Activated CD4-positive, alpha-beta T cell treated with anti-CD3 and anti-CD28 coated beads for 36 hours (primary cell): Measurements from ENCODE around the gene CEP41. TPM values are rescaled to one million over a fixed set of nuclear protein-coding genes. Genes with fewer than 3 reads are reported as not detected.

Experiments
- ATAC-seq: fragments of 200-7000 bp; cut with Tn5 transposase; one replicate; pipeline ENCODE4 v1.10.0; 2021; ENCODE audit warnings: mild to moderate bottlenecking, moderate library complexity
- CTCF ChIA-PET: fragments of 350-600 bp; sonication (Branson Sonifier 250); formaldehyde crosslinking; loops from one replicate; lab custom pipeline; 2021; ENCODE audit warnings: antibody characterized with exemption; lab: Charles Lee
- POLR2A ChIA-PET: fragments of 350-600 bp; sonication (Branson Sonifier 250); formaldehyde crosslinking; loops from one replicate; lab custom pipeline; 2021; ENCODE audit warnings: antibody characterized with exemption, inconsistent platforms; lab: Charles Lee
- DNase-seq: peaks from one replicate; pipeline ENCODE4 v3.0.0-alpha.2; 2020
- H3K27ac Mint-ChIP-seq: one replicate; pipeline ENCODE4 v1.8.0; 2021; ENCODE audit warnings: mixed read lengths
- H3K27me3 Mint-ChIP-seq: one replicate; pipeline ENCODE4 v1.8.0; 2021; ENCODE audit warnings: mixed read lengths
- H3K36me3 Mint-ChIP-seq: one replicate; pipeline ENCODE4 v1.8.0; 2021; ENCODE audit warnings: low read depth, mixed read lengths
- H3K4me1 Mint-ChIP-seq: one replicate; pipeline ENCODE4 v1.8.0; 2021; ENCODE audit warnings: mixed read lengths
- H3K4me3 Mint-ChIP-seq: one replicate; pipeline ENCODE4 v1.8.0; 2021; ENCODE audit warnings: mild to moderate bottlenecking, moderate library complexity, mixed read lengths
- H3K9me3 Mint-ChIP-seq: one replicate; pipeline ENCODE4 v1.8.0; 2021; ENCODE audit warnings: low read depth, mixed read lengths
- intact Hi-C, 2 experiments: fragments of 100-400 bp; cut with DNase I in 1 of 2; cut with micrococcal nuclease in 1 of 2; formaldehyde crosslinking; loops; one replicate each; pipeline versions ENCODE4 v1.14.2 to v1.15.1; 2022 to 2024; cut with DNase I, micrococcal nuclease
- total RNA-seq, 2 experiments: library from RNA; stranded (reverse); gene quantifications; one replicate each; pipeline ENCODE4 v1.2.3, GENCODE V29; 2021

The CEP41 gene
- total RNA-seq, 2 experiments from 2014 or later = 19.7 to 21.2 TPM

DNA sequence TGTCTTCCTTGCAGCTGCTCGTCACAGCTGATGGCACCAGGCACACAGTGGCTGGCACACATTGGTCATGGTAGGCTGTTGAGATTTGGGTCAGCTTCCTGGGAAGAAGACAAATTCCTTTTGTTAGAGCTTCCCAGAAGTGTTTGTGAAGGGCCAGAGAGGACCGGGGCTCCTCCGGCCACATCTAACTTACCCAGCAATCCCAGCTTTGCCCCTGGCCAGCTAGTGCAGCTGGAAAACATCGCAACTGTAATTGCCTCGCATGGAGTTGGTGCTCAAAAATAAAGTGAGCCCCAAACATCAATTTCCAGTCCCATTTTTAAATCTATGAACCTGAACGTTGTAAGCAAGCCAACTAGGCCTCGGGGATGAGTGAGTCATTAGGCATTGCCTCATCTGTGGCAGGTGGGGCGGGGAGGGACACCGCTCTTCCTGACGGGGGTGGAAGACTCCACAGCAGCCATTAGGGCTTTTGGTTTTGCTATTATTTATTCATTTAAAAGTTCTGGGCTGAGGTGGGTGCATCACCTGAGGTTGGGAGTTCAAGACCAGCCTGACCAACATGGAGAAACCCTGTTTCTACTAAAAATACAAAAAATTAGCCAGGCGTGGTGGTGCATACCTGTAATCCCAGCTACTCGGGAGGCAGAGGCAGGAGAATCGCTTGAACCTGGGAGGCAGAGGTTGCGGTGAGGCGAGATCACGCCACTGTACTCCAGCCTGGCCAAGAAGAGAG lies 83.8 kb downstream of the CEP41 start:
- H3K27ac Mint-ChIP-seq = peak overlapping the region; percentile 37
- CTCF ChIA-PET = interaction anchor here (0.6 kb wide), 1 partner anchor 70 kb away, joined by 3 read pairs; no protein-coding TSS in a partner anchor
- peak; percentile 50 for DNase-seq
- no peaks in the 10 kb centered on the region for H3K27me3 Mint-ChIP-seq
- POLR2A ChIA-PET = no interaction called here
- intact Hi-C loops = no loop called here
- peaks cover 4% of the 10 kb centered on the region for H3K9me3 Mint-ChIP-seq
- no peak overlapping the region for H3K4me3 Mint-ChIP-seq
- no peaks in the 10 kb centered on the region for H3K36me3 Mint-ChIP-seq
- no peak for ATAC-seq
- no peaks in the 10 kb centered on the region for H3K4me1 Mint-ChIP-seq

DNA sequence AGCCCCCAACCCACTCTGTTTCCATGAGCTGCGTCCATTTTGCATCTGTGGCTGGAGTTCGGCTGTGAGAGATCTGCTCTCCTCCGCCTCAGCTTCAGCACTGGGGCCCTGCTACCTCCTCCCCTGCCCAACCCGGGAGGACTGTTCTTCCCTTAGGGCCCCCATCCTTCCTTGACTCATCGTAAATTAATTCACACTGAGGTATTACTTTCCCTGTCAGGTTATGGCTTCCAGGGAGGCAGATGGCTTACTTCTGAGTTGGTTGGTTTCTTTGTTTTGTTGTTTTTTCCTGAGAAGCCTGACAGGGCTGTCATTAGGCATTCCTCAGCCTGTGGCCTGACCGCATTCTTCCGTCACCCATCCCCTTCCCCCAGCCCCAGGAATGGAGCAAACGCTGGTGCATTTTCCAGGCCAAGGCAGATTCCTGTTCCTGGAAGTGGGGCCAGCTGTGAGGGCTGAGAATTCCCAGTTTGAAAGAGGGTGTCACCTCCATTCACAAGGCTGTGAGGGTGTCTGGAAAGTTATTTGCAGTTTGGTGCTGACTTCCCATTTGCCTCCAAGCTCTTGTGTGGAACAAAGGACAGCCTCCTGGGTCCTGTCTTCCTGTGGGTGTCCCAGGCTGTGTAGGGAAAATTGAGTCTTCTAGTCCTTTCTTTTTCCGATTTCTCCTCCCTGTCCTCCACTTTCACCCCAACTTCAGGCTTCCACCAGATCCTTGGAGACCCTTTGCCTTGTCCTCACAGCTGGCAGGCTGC lies 84.5 kb downstream of the CEP41 start:
- peak overlapping the region; percentile 37 for H3K27ac Mint-ChIP-seq
- no peak overlapping the region for H3K4me3 Mint-ChIP-seq
- peaks cover 4% of the 10 kb centered on the region for H3K9me3 Mint-ChIP-seq
- POLR2A ChIA-PET = no interaction called here
- DNase-seq = no peak
- H3K27me3 Mint-ChIP-seq = no peaks in the 10 kb centered on the region
- H3K4me1 Mint-ChIP-seq = peaks cover 3% of the 10 kb centered on the region
- CTCF ChIA-PET = no interaction called here
- ATAC-seq = no peak
- intact Hi-C loops = no loop called here
- no peaks in the 10 kb centered on the region for H3K36me3 Mint-ChIP-seq

DNA sequence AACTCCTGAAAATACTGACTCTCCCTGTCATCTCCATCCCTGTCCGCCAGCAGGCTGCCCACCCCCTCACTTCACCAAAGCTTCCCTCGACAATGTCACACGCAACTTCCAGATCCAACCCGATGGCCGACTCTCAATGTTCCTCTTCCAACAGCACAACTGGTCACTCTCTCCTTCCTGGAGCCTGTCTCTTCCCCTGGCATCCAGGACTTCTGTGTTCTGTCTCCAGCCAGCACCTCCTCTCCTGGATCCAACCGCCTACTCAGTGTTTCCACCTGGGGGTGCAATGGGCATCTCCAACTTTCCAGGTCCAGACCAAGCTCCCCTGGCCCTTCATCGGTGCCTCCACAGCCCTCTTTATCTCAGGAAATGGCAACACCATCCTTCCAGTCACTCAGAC lies 87.6 kb downstream of the CEP41 start:
- Mint-ChIP-seq H3K4me1 (peaks cover 15% of the 10 kb centered on the region), H3K9me3 (no peaks in the 10 kb centered on the region), H3K27me3 (no peaks in the 10 kb centered on the region), H3K36me3 (no peaks in the 10 kb centered on the region), H3K27ac (no peak overlapping the region), H3K4me3 (no peak overlapping the region)
- intact Hi-C loops = no loop called here
- POLR2A ChIA-PET = no interaction called here
- ATAC-seq (no peak), DNase-seq (no peak)
- CTCF ChIA-PET = no interaction called here

DNA sequence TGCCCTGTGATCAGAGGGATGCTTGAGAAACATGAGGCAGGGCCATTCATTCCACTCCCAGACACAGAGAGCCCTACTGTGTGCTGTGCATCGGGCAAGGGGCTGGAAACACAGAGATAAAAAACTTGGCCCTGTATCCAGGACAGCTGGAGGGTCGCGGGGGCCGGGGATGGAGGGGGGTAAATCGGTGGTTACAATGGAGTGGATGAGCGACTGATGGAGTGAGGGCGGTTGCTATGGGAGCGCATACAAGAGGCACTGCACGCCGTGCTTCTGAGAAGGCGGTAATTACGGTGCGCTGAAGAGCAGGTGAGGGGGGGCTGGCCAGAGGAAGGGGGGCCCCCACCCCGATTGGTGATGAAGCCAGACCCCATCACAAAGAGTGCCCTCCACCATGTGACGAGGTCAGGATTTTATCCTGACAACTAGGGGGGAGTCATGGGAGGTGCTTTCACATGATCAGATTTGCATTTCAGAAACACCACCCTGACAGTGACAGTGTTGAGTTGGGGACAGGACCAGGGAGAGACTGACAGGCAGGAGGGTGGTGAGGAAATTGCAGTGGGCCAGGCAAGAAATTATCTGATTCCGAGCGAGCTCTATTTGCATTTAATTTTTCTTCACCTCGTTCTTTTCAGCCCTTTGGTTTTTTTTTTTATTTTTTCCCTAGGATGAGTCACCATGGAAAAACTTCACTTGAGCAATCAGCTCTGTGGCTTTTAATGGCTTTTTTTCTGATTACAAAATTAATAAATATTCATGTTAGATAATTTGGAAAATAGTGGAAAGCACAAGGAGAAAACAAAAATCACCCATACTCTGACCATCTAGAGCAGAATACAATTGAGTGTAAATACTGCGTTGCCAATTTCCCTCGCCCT lies 88.4 kb downstream of the CEP41 start:
- no peak for ATAC-seq

DNA sequence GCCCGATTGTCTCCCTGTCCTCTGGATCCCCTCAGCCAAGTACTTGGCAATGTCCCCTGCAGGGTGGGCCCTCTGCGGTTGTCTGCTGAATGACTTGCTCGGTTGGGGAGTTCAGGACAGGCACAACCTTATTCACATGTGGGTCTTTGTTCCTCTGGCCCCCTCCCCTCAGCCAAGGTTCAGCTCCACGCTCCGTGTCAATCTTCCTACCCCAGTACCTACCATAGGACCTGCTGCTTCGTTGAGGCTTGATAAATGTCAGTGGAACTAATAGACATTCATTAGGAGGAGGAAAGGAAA lies 89.1 kb downstream of the CEP41 start:
- no peak overlapping the region for H3K27ac Mint-ChIP-seq
- intact Hi-C loops = no loop called here
- ChIA-PET CTCF (no interaction called here), POLR2A (no interaction called here)
- ATAC-seq = no peak
- H3K9me3 Mint-ChIP-seq = no peaks in the 10 kb centered on the region
- no peaks in the 10 kb centered on the region for H3K36me3 Mint-ChIP-seq
- DNase-seq = no peak
- H3K4me1 Mint-ChIP-seq = peaks cover 15% of the 10 kb centered on the region
- no peaks in the 10 kb centered on the region for H3K27me3 Mint-ChIP-seq
- no peak overlapping the region for H3K4me3 Mint-ChIP-seq

More for the DNA sequence above, 88.4 kb downstream of the CEP41 start:
- Mint-ChIP-seq H3K4me3 (no peak overlapping the region), H3K9me3 (no peaks in the 10 kb centered on the region), H3K4me1 (peaks cover 15% of the 10 kb centered on the region), H3K27ac (no peak overlapping the region), H3K36me3 (no peaks in the 10 kb centered on the region), H3K27me3 (no peaks in the 10 kb centered on the region)
- intact Hi-C loops = no loop called here
- CTCF ChIA-PET = no interaction called here
- POLR2A ChIA-PET = no interaction called here
- no peak for DNase-seq

DNA sequence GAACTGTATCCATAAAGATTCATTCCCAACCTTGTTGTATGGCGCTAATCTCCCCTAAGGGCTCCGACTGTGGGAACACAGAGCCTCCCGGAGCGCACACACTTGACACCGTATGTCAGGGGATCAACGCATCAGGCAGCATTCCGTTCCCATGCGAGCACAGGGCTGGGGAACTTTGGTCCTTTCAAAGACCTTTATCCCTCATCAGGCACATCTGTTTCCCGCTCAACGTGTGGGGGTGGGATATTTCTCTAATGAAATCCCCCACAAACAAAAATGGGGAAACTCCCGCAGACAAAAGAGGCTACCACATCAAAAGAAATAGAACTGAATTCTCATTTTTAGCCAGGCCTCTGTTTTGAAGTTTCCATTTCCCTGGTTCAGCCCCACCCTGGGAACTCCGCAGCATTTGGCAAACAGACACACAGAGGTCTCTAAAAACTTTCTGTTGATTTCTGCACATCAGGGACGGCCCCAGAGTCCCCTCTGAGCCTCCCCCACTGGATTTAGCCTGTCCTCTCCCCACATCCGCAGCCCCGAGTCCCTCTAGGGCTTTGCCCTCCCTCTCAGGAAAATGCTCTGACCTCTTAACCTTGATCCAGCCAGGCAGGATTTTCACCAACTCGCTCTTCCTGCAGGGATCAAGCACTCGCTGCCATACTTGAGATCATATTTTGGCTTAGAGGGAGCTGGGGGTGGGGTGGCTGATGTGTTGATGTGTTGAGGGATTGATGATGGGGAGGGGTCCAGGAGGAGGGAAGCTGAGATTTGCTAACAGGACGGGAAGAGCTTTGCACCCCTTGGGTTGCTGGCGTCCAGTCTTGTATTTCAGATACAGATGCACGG lies 89.6 kb downstream of the CEP41 start:
- no peaks in the 10 kb centered on the region for H3K27me3 Mint-ChIP-seq
- peaks cover 15% of the 10 kb centered on the region for H3K4me1 Mint-ChIP-seq
- no peaks in the 10 kb centered on the region for H3K9me3 Mint-ChIP-seq
- CTCF ChIA-PET = interaction anchor here (0.6 kb wide), 1 partner anchor 21 kb away, joined by 3 read pairs; no protein-coding TSS in a partner anchor
- H3K27ac Mint-ChIP-seq = no peak overlapping the region
- ATAC-seq = peak; percentile 64
- peak; percentile 31 for DNase-seq
- no peaks in the 10 kb centered on the region for H3K36me3 Mint-ChIP-seq
- H3K4me3 Mint-ChIP-seq = no peak overlapping the region
- intact Hi-C loops = no loop called here
- POLR2A ChIA-PET = no interaction called here

DNA sequence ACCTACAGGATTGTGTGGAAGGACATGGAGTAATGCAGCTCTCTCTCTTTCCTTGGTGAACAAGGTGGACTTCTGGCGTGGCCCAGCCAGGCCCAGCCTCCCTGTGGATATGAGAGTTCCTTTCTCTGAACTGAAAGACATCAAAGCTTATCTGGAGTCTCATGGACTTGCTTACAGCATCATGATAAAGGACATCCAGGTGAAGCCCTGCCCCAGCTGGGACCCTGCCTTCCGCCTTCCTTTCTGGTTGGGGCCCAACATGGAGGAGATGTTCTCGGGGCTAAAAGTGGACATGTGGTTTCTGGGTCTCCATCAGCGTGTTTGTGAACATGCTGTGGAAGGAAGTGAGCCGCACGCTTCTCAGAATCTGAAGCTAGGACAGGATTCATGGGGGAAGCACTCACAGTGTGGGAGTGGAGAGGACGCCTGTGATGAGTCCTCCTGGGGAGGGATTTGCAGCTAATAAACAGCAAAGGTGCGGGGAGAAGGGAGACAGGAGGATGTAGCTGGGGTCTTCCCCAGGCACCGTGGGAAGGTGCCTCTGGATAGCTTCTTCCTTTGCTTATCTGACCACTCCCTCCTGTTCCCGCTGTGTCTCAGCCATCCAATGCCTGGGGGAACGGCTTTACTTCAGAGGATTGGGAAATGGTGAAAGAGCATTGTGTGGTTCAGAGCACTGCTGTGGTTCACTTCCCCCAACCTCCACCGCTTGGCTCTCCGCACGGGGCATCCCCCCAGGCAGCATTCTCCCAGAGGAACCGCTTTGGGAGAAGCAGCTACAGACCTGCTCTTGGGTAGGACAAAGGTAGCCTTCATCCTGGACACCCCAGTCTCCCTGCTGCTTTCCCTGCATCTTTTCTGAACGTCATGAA lies 90.7 kb downstream of the CEP41 start:
- intact Hi-C loops = no loop called here
- Mint-ChIP-seq H3K9me3 (no peaks in the 10 kb centered on the region), H3K27ac (peak overlapping the region; percentile 52), H3K4me1 (peaks cover 15% of the 10 kb centered on the region), H3K27me3 (no peaks in the 10 kb centered on the region), H3K4me3 (no peak overlapping the region), H3K36me3 (no peaks in the 10 kb centered on the region)
- DNase-seq (no peak), ATAC-seq (peak; percentile 24)
- POLR2A ChIA-PET = no interaction called here
- CTCF ChIA-PET = interaction anchor here (1.4 kb wide), 1 partner anchor 21 kb away, joined by 3 read pairs; no protein-coding TSS in a partner anchor

DNA sequence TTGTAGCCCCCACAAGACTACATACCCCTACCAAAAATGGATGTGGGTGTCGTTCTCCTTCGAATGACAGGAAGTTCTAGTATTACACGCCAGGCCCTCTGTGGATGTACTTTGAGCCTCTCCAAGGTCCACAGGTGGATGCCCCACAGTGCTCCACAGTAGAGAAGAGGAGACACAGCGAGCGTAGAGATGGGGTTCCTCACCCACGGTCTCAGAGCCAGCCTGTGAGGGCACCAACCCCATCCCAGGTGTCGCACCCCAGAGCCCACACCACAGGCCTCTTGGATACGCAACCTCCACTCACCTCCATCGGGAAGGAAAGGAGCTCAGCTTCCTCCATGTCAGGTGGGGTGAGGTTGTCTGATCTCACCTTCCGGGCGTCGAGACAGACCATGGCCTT lies 93.9 kb downstream of the CEP41 start:
- H3K36me3 Mint-ChIP-seq = no peaks in the 10 kb centered on the region
- intact Hi-C loops = no loop called here
- POLR2A ChIA-PET = no interaction called here
- H3K4me1 Mint-ChIP-seq = peaks cover 15% of the 10 kb centered on the region
- H3K9me3 Mint-ChIP-seq = no peaks in the 10 kb centered on the region
- no peak for ATAC-seq
- CTCF ChIA-PET = no interaction called here
- peaks cover 2% of the 10 kb centered on the region for H3K27me3 Mint-ChIP-seq
- no peak overlapping the region for H3K4me3 Mint-ChIP-seq
- DNase-seq = no peak
- H3K27ac Mint-ChIP-seq = no peak overlapping the region

DNA sequence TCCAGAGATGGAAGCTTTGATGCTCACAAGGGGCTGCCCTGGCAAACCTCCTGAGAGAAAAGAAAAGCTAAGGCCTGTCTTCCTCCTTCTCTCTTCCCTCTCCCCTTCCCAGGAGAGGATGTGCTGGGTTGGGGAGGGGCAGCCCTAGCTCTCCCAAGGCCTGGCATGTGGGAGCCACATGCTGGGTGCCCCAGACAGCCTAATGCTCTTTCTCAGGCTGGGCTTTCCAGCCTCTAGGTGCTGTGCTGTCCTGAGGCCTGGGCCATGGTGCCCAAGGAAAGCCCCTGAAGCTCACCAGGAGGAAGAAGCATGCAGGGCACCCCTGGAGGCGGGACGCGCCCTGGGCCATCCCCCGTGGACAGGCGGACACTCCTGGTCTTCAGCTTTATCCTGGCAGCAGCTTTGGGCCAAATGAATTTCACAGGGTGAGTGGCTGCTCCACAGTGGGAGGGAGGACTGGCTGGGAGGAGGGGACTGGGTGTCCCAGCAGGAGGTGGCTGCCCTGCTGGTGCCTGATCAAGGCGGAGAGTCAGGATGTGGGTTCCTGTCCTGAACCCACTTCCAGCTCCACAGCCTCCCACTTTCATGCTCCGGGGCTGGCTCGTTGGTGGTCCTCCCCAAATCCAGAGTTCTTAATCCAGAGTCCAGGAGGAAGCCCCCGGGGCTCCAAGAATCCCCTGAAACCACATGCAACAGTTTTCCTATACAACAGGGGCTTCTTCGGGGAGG lies 94.5 kb downstream of the CEP41 start:
- CTCF ChIA-PET = interaction anchor here (1.4 kb wide), 1 partner anchor 12 kb away, joined by 4 read pairs; no protein-coding TSS in a partner anchor
- Mint-ChIP-seq H3K27me3 (peaks cover 2% of the 10 kb centered on the region), H3K9me3 (no peaks in the 10 kb centered on the region), H3K4me3 (no peak overlapping the region), H3K4me1 (peaks cover 13% of the 10 kb centered on the region), H3K27ac (no peak overlapping the region), H3K36me3 (no peaks in the 10 kb centered on the region)
- intact Hi-C loops = no loop called here
- ATAC-seq = no peak
- POLR2A ChIA-PET = no interaction called here
- DNase-seq = no peak

DNA sequence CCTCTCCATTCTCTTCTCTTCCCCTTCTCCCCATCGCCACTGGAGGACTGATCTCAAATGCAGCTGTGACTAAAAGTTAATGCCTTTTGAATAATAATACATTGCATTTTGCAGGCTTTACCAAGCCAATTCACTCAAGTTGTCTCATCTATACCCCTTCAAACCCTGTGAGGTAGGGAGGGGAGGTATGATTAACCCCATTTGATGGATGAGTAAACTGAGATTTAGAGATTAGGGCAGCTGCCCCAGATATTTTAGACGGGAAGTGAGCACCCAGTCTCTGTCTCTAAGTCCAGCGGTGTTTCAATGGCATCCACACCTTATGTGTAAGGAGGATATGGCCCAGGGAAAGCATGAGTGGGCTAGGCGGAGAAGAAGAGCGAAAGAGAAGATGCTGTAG lies 95.1 kb downstream of the CEP41 start:
- Mint-ChIP-seq H3K27me3 (peaks cover 2% of the 10 kb centered on the region), H3K27ac (no peak overlapping the region), H3K4me1 (peaks cover 7% of the 10 kb centered on the region), H3K36me3 (no peaks in the 10 kb centered on the region), H3K4me3 (no peak overlapping the region), H3K9me3 (no peaks in the 10 kb centered on the region)
- DNase-seq (no peak), ATAC-seq (no peak)
- ChIA-PET POLR2A (no interaction called here), CTCF (interaction anchor here (1.4 kb wide), 1 partner anchor 13 kb away, joined by 4 read pairs; no protein-coding TSS in a partner anchor)
- intact Hi-C loops = no loop called here
